Neural crest cell (in vitro differentiated cells): ENCODE results near the gene SBF2. TPM values are rescaled to one million over a fixed set of nuclear protein-coding genes. Genes with fewer than 3 reads are reported as not detected.

Experiments used
- DNase-seq: peaks from one replicate; pipeline ENCODE4 v3.0.0; 2021; ENCODE audit warnings: low read depth, mixed read lengths, low spot score
- H3K27ac Mint-ChIP-seq: one replicate; pipeline ENCODE4 v1.8.0; 2021; ENCODE audit warnings: mild to moderate bottlenecking, mixed read lengths; ENCODE audit not compliant: unreplicated experiment
- H3K27me3 Mint-ChIP-seq: 2 replicates; pipeline ENCODE4 v1.8.0; 2021; ENCODE audit warnings: low read depth, mild to moderate bottlenecking, mixed read lengths
- H3K36me3 Mint-ChIP-seq: 2 replicates; pipeline ENCODE4 v1.8.0; 2021; ENCODE audit warnings: low read depth, mild to moderate bottlenecking, mixed read lengths
- H3K4me1 Mint-ChIP-seq: 2 replicates; pipeline ENCODE4 v1.8.0; 2021; ENCODE audit warnings: mixed read lengths
- H3K4me3 Mint-ChIP-seq: one replicate; pipeline ENCODE4 v1.8.0; 2021; ENCODE audit warnings: mild to moderate bottlenecking, mixed read lengths
- H3K9me3 Mint-ChIP-seq: 2 replicates; pipeline ENCODE4 v1.8.0; 2021; ENCODE audit warnings: mixed read lengths
- total RNA-seq: library from RNA; stranded (reverse); gene quantifications from 2 replicates; pipeline ENCODE4 v1.2.1, GENCODE V29; 2021
- TF ChIP-seq, protein P1 (sequence below): fragments of 200-600 bp; sonication (generic); conservative IDR thresholded peaks from 2 replicates; pipeline ENCODE4 v1.5.0; 2021; ENCODE audit warnings: antibody characterized with exemption, mild to moderate bottlenecking

SBF2 gene
- total RNA-seq, 1 donor from 2014 or later = 30.2 TPM

DNA sequence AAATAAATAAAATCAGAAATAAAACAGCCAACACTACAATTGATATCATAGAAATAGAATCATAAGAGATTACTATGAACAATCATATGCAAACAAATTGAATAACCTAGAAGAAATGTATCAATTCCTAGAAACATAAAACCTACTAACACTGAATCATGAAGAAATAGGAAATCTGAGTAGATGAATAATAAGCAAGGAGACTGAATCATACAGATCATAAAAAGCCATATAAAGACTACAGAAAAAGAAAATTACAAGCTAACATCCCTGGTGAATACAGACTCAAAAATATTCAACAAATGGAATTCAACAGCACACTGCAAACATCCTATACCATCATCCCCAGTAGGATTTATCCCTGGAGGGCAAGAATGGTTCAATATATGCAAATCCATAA is 135.6 kb downstream of the SBF2 start:
- Mint-ChIP-seq H3K27me3 (no peaks in the 10 kb centered on the region), H3K9me3 (peaks cover 11% of the 10 kb centered on the region), H3K27ac (no peak overlapping the region), H3K4me1 (no peaks in the 10 kb centered on the region), H3K4me3 (no peak overlapping the region), H3K36me3 (peaks cover 12% of the 10 kb centered on the region)
- TF ChIP-seq, protein P1, sequence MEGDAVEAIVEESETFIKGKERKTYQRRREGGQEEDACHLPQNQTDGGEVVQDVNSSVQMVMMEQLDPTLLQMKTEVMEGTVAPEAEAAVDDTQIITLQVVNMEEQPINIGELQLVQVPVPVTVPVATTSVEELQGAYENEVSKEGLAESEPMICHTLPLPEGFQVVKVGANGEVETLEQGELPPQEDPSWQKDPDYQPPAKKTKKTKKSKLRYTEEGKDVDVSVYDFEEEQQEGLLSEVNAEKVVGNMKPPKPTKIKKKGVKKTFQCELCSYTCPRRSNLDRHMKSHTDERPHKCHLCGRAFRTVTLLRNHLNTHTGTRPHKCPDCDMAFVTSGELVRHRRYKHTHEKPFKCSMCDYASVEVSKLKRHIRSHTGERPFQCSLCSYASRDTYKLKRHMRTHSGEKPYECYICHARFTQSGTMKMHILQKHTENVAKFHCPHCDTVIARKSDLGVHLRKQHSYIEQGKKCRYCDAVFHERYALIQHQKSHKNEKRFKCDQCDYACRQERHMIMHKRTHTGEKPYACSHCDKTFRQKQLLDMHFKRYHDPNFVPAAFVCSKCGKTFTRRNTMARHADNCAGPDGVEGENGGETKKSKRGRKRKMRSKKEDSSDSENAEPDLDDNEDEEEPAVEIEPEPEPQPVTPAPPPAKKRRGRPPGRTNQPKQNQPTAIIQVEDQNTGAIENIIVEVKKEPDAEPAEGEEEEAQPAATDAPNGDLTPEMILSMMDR = no peak
- DNase-seq = no peak

DNA sequence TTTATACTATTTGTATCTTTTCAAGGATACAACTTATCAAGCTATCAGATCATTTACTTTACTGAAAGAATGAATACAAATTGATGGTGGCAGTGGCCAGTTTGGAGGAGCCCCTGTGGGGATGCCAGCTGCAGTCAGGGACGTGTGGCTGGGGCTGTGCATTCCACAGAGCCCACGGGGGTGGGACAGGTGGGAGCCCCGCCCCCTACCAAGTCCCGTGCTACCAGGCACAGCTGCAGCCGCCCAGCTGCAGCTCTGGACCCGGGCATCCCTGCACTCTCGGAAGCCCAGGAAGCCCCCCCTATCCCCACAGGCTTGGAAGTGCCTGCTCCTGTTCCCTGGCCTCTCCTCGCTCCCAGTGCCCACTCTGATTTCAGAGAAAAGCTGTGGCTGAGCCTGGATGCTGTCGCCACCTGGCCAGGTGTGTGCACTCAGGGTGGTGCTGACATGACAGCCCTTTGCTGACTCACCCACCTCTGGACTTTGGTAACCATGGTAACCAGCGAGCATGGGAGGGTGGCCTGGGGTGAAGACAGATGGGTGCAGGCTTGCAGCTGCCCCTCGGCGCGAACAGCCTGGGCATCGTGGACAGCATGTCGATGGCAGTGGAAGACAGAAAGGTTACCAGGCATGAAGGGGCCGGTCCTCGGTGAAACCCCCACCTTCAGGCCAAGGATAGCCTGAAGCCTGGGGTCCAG is 138.1 kb downstream of the SBF2 start:
- no peak overlapping the region for H3K27ac Mint-ChIP-seq
- TF ChIP-seq, protein P1 = no peak
- peaks cover 16% of the 10 kb centered on the region for H3K36me3 Mint-ChIP-seq
- DNase-seq = no peak
- peaks cover 11% of the 10 kb centered on the region for H3K9me3 Mint-ChIP-seq
- H3K4me3 Mint-ChIP-seq = no peak overlapping the region
- no peaks in the 10 kb centered on the region for H3K4me1 Mint-ChIP-seq
- no peaks in the 10 kb centered on the region for H3K27me3 Mint-ChIP-seq

DNA sequence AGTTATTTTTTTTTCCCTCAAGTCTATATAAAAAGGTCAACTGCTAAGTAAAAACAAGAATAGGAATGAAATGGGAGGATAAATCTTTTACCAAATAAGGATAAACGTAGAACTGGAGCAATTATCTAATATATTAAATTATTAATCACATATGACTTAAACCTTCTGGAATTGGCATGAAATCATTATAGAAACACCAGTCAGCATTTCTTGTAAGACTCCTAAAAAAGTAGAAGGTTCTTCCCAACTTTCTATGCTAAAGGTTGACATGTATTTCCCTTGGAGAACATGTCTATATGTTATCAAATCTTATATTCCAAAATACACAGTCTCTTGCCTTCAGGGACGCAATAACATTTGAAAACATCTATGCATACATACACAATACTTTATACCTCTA is 143.2 kb downstream of the SBF2 start:
- Mint-ChIP-seq H3K4me1 (no peaks in the 10 kb centered on the region), H3K27ac (no peak overlapping the region), H3K36me3 (peaks cover 17% of the 10 kb centered on the region), H3K4me3 (no peak overlapping the region), H3K9me3 (peaks cover 6% of the 10 kb centered on the region), H3K27me3 (no peaks in the 10 kb centered on the region)
- TF ChIP-seq, protein P1 = no peak
- no peak for DNase-seq

DNA sequence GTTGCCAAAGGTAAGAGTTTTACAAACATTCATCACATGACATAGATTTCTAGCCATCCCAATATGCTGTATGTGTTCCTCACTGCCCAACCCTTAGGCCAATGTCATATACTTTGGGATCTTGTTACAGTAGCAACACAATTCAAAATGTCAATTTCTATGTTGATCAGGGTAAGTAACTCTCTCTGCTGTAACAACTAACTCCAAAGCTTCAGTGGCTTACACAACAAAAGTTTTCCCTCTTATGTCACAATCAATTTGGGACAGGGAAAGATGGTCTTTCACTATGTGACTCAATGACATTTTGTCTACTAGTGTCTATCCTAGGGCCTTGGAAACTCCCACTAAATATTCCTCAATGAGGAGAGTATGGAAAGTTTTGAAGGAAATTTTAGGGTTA is 144.5 kb downstream of the SBF2 start:
- peaks cover 6% of the 10 kb centered on the region for H3K9me3 Mint-ChIP-seq
- H3K4me3 Mint-ChIP-seq = no peak overlapping the region
- DNase-seq = no peak
- peaks cover 17% of the 10 kb centered on the region for H3K36me3 Mint-ChIP-seq
- no peaks in the 10 kb centered on the region for H3K4me1 Mint-ChIP-seq
- no peak overlapping the region for H3K27ac Mint-ChIP-seq
- TF ChIP-seq, protein P1 = no peak
- H3K27me3 Mint-ChIP-seq = no peaks in the 10 kb centered on the region

DNA sequence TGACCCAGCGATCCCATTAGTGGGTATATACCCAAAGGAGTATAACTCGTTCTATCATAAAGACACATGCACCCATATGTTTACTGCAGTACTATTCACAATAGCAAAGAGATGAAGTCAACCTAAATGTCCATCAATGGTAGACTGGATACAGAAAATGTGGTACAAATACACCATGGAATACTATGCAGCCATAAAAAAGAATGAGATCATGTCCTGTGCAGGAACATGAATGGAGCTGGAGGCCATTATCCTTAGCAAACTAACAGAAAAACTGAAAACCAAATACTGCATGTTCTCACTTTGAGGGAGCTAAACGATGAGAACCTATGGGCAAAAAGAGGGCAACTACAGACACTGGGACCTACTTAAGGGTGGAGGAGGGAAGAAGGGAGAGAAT is 146.8 kb downstream of the SBF2 start:
- no peak for DNase-seq
- Mint-ChIP-seq H3K4me1 (no peaks in the 10 kb centered on the region), H3K27me3 (no peaks in the 10 kb centered on the region), H3K36me3 (peaks cover 17% of the 10 kb centered on the region), H3K4me3 (no peak overlapping the region), H3K9me3 (peaks cover 6% of the 10 kb centered on the region), H3K27ac (no peak overlapping the region)
- TF ChIP-seq, protein P1 = no peak
